Activated CD8-positive, alpha-beta memory T cell treated with anti-CD3 and anti-CD28 coated beads, Interleukin-2, amount 50 U/mL, for 24 hours (primary cell): ENCODE measurements around the gene AGGF1.
A peak's percentile ranks its signal among the peaks of the same experiment; 100 is the strongest.
"Not testable (repeated sequence)": the region's sequence is repeated elsewhere in the genome, so short reads cannot be mapped to it uniquely, and the experiment has no call there.

Experiments
- DNase-seq: peaks from one replicate; pipeline ENCODE4 v3.0.0-alpha.2; 2020; ENCODE audit errors: extremely low read depth

AGGF1 gene

DNA sequence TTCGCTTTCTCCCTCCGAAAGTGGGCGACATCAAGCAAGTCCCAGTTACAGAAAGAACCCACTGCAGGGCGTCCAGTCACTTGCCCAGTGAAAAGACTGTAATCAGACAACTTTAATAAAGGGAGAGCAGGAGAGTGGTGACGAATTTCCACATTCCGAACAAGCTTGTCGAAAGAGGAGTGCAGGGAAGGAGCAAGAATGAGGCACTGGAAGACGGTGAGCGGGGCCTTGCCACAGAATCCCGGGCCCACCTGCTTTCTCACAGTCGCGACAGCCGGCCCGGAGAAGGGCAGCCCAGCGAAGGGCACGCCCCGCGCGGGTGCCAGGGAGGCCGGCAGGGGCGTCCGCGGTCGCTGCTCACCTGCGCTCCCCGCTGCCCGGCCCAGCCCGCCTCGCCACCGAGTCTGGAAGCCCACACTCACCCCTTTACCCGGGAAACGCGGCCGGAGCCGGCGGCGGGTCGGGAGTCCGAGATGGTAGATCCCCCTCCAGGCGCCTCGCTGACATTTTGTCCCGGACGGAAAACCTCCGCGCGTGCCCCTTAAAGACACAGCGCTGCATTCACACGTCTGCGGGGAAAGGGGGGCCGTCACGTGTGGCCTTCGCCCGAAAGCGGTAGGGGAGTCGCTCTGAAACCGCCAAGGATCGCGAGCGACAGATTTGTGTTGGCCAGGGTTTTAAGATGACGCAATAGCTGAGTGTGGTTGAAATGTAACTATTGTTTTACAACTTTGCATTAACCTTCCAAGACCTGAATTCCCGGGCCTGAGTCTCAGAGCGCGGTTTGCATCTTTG lies 56.7 kb downstream of the AGGF1 start, which contains the start of gene ZBED3:
ZBED3 (minus strand) TSS at position 597 of the 795 bp plus-strand sequence. CDS start 9,407 bp downstream, outside the sequence.
- peak; percentile 25 for DNase-seq

DNA sequence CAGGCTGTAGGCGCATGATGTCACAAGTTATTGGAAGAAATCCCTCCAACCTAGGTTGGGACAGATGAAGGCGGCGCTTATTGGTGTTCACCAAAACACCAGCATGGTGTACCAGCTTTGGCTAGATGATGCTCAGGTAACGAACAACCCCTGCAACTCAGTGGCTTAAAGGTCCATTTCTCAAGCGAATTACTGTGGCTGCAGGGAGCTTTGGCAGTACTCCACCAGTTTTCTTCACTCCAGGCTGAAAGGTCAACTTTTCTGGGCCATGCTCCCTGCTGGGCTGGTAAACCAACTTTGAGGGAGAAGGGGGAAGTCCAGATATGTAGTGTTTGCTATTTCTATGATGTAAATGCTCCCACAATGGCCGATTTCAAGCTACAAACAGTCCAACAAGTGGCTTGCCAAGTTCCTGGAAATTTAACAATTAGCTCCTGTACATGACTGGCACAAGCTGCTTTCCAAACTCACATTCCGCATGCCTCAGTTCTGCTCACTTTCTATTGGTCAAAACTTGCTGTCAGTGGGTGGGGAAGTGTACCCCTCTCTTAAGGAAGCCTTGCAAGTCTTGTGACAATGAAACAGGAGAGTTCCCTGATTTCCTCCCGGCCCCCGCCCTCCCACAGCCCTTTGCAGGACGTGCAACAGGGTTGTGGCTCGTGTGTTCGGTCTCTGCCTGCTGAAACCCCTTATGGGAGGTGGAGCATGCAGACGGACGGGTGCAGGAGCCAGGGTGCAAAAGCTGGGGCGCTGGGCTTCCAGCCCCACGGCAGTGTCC lies 57.5 kb downstream of the AGGF1 start:
- no peak for DNase-seq

DNA sequence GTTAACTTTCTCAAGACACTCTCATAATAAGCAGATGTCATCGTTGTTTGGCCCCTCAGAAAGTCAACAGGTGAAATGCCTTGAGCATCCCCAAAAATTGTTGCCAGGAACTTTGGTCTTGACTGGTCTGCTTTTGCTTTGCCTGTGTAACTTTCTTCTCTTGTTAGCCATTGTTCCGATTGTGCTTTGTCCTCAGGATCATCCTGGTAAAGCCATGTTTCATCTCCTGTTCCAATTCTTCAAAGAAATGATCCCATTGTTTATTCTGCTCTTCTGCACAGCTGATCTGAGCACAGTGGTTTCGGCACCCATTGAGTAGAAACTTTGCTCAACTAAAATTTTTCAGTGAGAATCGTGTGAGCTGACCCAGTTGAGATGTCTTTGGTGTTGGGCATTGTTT lies 65.0 kb downstream of the AGGF1 start:
- DNase-seq, result no peak

DNA sequence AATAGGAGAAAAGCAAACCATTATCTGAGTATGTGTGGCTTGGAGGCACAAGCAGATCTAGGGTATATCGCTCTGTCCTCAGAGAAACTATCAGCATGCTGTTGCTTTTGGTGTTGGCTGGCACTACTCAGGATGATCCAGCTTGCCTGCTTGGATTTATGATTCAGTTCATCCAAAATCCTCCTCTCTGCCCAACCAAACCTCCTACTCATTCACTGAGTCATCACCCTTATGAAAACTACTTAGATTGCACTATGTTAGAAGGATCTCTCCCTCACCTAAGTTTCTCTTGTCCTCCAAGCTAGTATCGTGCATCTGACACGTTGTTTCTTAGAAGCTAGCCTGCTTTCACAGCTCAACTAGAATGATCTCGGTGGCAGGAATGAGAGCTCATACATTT lies 71.1 kb downstream of the AGGF1 start:
- DNase-seq, result no peak

DNA sequence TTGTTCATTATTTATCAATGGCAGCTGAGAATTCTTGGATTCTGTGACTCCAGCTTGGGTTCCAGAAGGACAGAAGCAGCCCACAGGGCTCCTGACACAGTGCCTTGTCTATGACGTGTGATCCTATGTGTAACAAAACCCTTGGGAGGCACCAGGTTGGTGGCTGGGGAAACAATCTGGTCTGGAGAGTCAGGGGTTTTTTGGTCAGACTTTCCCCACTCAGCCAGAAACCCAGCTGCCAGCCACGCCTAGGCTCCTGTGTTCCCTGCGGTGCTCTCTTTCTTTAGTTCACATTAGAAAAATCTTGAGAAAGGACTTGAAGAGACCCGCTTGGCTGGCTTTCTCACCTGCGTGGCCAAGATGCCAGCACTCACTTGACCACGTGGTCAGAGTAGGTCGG lies 72.3 kb downstream of the AGGF1 start:
- DNase-seq, result no peak

DNA sequence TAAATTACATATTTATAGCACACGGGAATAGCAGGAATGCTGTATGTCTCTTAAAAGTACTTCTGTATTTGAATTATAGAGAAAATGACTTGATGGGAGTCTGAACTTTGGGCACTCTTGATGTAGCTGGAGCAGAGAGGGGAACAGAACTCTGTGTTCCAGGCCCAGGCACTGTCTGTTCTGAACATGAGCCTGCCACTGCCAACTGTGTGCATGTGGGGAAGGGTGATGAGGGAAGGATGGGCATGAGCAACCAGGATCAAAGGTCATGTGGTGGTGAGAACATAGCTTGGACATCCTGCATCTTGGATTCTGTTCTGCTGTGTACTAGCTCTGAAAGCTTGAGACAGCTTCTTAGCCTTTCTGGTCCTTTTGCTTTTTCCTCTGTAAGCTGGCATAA lies 73.3 kb downstream of the AGGF1 start:
- no peak for DNase-seq

DNA sequence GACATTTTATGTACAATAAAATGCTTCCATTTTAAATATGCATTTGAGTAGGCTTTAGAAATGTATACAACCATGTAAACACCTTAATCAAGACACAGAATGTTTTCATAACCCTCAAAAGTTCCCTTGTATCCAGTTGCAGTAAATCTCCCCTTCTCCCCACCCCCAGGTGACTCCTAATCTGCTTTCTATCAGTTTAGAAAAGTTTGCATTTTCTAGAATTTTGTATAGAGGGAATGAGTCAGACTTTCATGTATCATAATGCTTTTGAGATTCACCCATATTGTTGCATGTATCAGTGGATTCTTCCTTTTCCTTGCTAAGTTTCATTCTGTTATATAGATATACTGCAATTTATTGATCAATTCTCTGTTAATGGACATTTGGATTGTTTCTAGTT lies 74.6 kb downstream of the AGGF1 start:
- no peak for DNase-seq

DNA sequence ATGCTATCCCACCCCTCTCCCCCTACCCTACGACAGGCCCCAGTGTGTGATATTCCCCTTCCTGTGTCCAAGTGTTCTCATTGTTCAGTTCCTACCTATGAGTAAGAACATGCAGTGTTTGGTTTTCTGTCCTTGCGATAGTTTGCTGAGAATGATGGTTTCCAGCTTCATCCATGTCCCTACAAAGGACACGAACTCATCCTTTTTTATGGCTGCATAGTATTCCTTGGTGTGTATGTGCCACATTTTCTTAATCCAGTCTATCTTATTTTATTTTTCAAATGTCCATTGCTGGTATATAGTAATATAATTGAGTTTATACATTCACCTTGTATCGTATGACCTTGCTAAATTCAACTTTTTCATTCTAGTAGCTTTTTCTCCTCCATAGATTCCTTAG lies 76.8 kb downstream of the AGGF1 start:
- not testable (repeated sequence) for DNase-seq
